Adrenal gland (tissue), 5 donors: ENCODE results near the gene DCPS.

ENCODE experiments used
- CTCF ChIP-seq, 6 experiments: fragments of 450-650 bp in 4 of 6; fragments of 200-600 bp in 2 of 6; sonication (generic) in 1 of 6; IDR thresholded peaks; 1 replicate in 5 of 6; 2 replicates in 1 of 6; pipeline versions ENCODE4 v1.5.1 to v1.8.0; 2016 to 2021; ENCODE audit warnings: antibody characterized with exemption in 6 of 6, mild to moderate bottlenecking in 2 of 6, moderate library complexity in 1 of 6
- POLR2A ChIP-seq, 2 donors: fragments of 450-650 bp; IDR thresholded peaks; one replicate each; pipeline ENCODE4 v1.6.1; 2017; ENCODE audit warnings: antibody characterized with exemption in 2 of 2, mild to moderate bottlenecking in 2 of 2, moderate library complexity in 1 of 2
- donor health status: DM: no; HTN: no; CAD: no.

- TF ChIP-seq CTCF (IDR thresholded peaks at IDR 0.05), result no peak
- TF ChIP-seq POLR2A (IDR thresholded peaks at IDR 0.05), result no peak
These were observed 32.3 kb downstream of the DCPS start for GRCh38 chr11:126336138-126336541.
